ENCODE data around the gene SLTM.
"Not testable (repeated sequence)": the region's sequence is repeated elsewhere in the genome, so short reads cannot be mapped to it uniquely, and the experiment has no call there.

SLTM gene

GRCh38 chr15:58929891-58930416, 3.5 kb downstream of the SLTM start:
- TF ChIP-seq, protein P1, sequence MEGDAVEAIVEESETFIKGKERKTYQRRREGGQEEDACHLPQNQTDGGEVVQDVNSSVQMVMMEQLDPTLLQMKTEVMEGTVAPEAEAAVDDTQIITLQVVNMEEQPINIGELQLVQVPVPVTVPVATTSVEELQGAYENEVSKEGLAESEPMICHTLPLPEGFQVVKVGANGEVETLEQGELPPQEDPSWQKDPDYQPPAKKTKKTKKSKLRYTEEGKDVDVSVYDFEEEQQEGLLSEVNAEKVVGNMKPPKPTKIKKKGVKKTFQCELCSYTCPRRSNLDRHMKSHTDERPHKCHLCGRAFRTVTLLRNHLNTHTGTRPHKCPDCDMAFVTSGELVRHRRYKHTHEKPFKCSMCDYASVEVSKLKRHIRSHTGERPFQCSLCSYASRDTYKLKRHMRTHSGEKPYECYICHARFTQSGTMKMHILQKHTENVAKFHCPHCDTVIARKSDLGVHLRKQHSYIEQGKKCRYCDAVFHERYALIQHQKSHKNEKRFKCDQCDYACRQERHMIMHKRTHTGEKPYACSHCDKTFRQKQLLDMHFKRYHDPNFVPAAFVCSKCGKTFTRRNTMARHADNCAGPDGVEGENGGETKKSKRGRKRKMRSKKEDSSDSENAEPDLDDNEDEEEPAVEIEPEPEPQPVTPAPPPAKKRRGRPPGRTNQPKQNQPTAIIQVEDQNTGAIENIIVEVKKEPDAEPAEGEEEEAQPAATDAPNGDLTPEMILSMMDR (IDR thresholded peaks at IDR 0.05): no peak
- no peak overlapping the region for H3K27ac ChIP-seq

- no peak overlapping the region for H3K27ac ChIP-seq
- TF ChIP-seq ZFX (IDR thresholded peaks at IDR 0.05; ENCODE audit: borderline replicate concordance): no peak
- TF ChIP-seq, protein P1 (IDR thresholded peaks at IDR 0.05): no peak
Observed at GRCh38 chr15:58926823-58927222, 6.7 kb downstream of the SLTM start.

- no peak overlapping the region for H3K27ac ChIP-seq
- TF ChIP-seq, protein P1 (IDR thresholded peaks at IDR 0.05): no peak
- TF ChIP-seq ZFX (IDR thresholded peaks at IDR 0.05; ENCODE audit: borderline replicate concordance): no peak
Observed at GRCh38 chr15:58924327-58924726, 9.2 kb downstream of the SLTM start.

- H3K27ac ChIP-seq: no peak overlapping the region
- TF ChIP-seq ZFX (IDR thresholded peaks at IDR 0.05; ENCODE audit: borderline replicate concordance): no peak
- TF ChIP-seq, protein P1 (IDR thresholded peaks at IDR 0.05): no peak
Observed at GRCh38 chr15:58923696-58924300, 9.7 kb downstream of the SLTM start.

- H3K27ac ChIP-seq: no peak overlapping the region
- TF ChIP-seq, protein P1 (IDR thresholded peaks at IDR 0.05): no peak
- no peak for TF ChIP-seq ZFX (IDR thresholded peaks at IDR 0.05; ENCODE audit: borderline replicate concordance)
Observed at GRCh38 chr15:58923284-58923683, 10.2 kb downstream of the SLTM start.

DNA sequence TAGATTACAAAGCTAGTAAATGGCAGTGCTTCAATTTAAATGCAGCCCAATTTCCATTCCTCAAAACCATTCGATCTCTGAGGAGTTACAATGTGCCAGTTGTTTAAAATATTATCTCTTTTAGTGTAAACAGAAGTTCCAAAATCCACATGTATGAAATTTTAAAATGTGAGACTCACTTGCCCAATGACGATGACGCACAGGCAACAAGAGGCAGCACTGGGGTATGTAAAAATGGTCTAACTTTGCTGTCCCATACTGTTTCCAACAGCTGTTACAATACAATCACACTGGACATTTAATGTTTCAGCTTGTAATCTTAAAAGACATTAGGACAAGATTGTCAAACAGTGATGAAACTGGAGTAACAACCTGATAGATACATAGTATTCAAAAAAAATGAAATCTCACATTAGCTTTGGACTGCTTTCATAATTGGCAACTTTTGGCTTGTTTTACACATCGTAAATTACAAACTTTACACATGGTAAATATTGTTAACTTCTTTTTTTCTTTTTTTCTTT, 12.2 kb downstream of the SLTM start:
- TF ChIP-seq, protein P1 (IDR thresholded peaks at IDR 0.05): no peak
- no peak for TF ChIP-seq ZFX (IDR thresholded peaks at IDR 0.05; ENCODE audit: borderline replicate concordance)
- H3K27ac ChIP-seq: no peak overlapping the region

DNA sequence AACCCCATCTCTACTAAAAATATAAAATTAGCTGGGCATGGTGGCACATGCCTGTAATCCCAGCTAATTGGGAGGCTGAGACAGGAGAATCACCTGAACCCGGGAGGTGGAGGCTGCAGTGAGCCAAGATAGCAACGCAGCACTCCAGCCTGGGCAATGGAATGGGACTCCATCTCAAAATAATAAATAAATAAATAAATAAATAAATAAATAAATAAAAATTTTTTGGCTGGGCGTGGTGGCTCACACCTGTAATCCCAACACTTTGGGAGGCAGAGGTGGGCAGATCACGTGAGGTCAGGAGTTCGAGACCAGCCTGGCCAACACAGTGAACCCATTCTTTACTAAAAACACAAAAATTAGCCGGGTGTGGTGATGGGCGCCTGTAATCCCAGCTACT, 13.0 kb downstream of the SLTM start:
- H3K27ac ChIP-seq: not testable (repeated sequence)

DNA sequence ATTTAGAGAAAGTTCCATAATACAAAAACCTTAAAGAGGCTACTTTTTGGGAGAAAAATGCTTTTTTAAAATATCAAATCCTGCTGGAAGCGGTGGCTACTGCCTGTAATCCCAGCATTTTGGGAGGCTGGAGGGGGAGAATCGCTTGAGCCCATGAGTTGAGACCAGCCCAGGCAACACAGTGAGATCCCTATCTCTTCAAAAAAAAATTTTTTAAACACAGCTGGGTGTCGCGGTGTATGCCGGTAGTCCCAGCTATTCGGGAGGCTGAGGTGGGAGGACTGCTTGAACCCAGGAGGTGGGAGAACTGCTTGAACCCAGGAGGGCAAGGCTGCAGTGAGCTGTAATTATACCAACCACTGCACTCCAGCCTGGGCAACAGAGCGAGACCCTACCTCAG, 14.2 kb downstream of the SLTM start:
- TF ChIP-seq, protein P1 (IDR thresholded peaks at IDR 0.05): no peak
- TF ChIP-seq ZFX (IDR thresholded peaks at IDR 0.05; ENCODE audit: borderline replicate concordance): no peak
- no peak overlapping the region for H3K27ac ChIP-seq

Data from 22Rv1 (cell line).